ENCODE measurements around the gene MBIP.
A peak's percentile ranks its signal among the peaks of the same experiment; 100 is the strongest.

MBIP gene

GRCh38 chr14:36254020-36254624, 66.3 kb downstream of the MBIP start:
- DNase-seq (ENCODE audit: low read depth): peak; percentile 13
- no peak overlapping the region; the same call in 1 of the 2 replicates for H3K4me3 ChIP-seq (ENCODE audit: low read length)
- TF ChIP-seq CTCF (conservative IDR thresholded peaks at IDR 0.05; ENCODE audit: low read length): peak; percentile 45
